Left lung (tissue), 10 donors: ENCODE data around the gene ZNF516. TPM values are rescaled to one million over a fixed set of nuclear protein-coding genes. Genes with fewer than 3 reads are reported as not detected.

Experiments used
- ATAC-seq: fragments of 200-7000 bp; cut with Tn5 transposase; one replicate; pipeline ENCODE4 v1.9.1; 2020; ENCODE audit warnings: moderate library complexity
- DNase-seq, 4 donors: peaks; one replicate each; pipeline ENCODE4 v3.0.0-alpha.2; 2013 to 2020
- H3K27ac ChIP-seq, 2 donors: fragments of 200-600 bp; sonication (generic) in 1 of 2; one replicate each; pipeline versions ENCODE4 v1.5.0 to v1.8.0; 2020 to 2021
- H3K27me3 ChIP-seq, 2 donors: fragments of 200-600 bp; sonication (generic) in 1 of 2; one replicate each; pipeline versions ENCODE4 v1.5.0 to v1.8.0; 2020 to 2021
- H3K36me3 ChIP-seq, 2 donors: fragments of 200-600 bp; sonication (generic) in 1 of 2; one replicate each; pipeline versions ENCODE4 v1.5.0 to v1.8.0; 2020 to 2021
- H3K4me1 ChIP-seq, 2 donors: fragments of 200-600 bp; one replicate each; pipeline ENCODE4 v1.8.0; 2021
- H3K4me3 ChIP-seq, 2 donors: fragments of 200-600 bp; sonication (generic) in 1 of 2; one replicate each; pipeline versions ENCODE4 v1.5.0 to v1.8.0; 2020 to 2021; ENCODE audit warnings: mild to moderate bottlenecking in 1 of 2
- H3K9me3 ChIP-seq, 2 donors: fragments of 200-600 bp; sonication (generic) in 1 of 2; one replicate each; pipeline versions ENCODE4 v1.5.0 to v1.8.0; 2020 to 2021
- CTCF ChIP-seq, 2 donors: fragments of 200-600 bp; sonication (generic) in 1 of 2; IDR thresholded peaks; one replicate each; pipeline versions ENCODE4 v1.5.0 to v1.8.0; 2021; ENCODE audit warnings: antibody characterized with exemption in 2 of 2
- intact Hi-C, 2 donors: fragments of 100-400 bp; cut with DNase I; formaldehyde crosslinking; loops; one replicate each; pipeline versions ENCODE4 v1.11.2 to v1.14.2; 2022
- polyA plus RNA-seq, 6 donors: library from polyadenylated mRNA; unstranded; fragments of 120-200 nt; gene quantifications; one replicate each; pipeline ENCODE4 v1.2.1, GENCODE V29; 2013; ENCODE audit not compliant: insufficient read length in 6 of 6
- total RNA-seq, 2 donors: library from RNA; stranded (reverse); fragmentation: NEBNext Ultra II Directional; extraction: Animal tissue kit (Norgen Biotek cat#: 25700); gene quantifications; one replicate each; pipeline ENCODE4 v1.2.1, GENCODE V29; 2021
- donor health status: DM: no; HTN: yes; CAD: no.
- donor health status: DM: no; HTN: no; CAD: no.

The ZNF516 gene
- total and polyA plus RNA-seq, 8 donors, result 33.9 to 51.2 (median 46.8) TPM

GRCh38 chr18:76458522-76459311 lies 36.3 kb downstream of the ZNF516 start:
- Histone ChIP-seq H3K27ac (no peak overlapping the region), H3K9me3 (no peaks in the 10 kb centered on the region), H3K4me3 (no peak overlapping the region), H3K27me3 (no peaks in the 10 kb centered on the region), H3K36me3 (peaks cover 0 to 18% of the 10 kb centered on the region in 2 donors), H3K4me1 (peaks cover 6 to 37% of the 10 kb centered on the region in 2 donors)
- intact Hi-C loops, result no loop called here
- DNase-seq (no peak), ATAC-seq (no peak)
- TF ChIP-seq CTCF (IDR thresholded peaks at IDR 0.05), result no peak

GRCh38 chr18:76457957-76458356 lies 37.1 kb downstream of the ZNF516 start:
- no peak overlapping the region for H3K4me3 ChIP-seq
- DNase-seq, result no peak
- H3K27me3 ChIP-seq, result no peaks in the 10 kb centered on the region
- H3K27ac ChIP-seq, result no peak overlapping the region
- no peaks in the 10 kb centered on the region for H3K9me3 ChIP-seq
- TF ChIP-seq CTCF (IDR thresholded peaks at IDR 0.05), result no peak
- intact Hi-C loops, result no loop called here
- peaks cover 11 to 41% of the 10 kb centered on the region in 2 donors for H3K4me1 ChIP-seq
- ATAC-seq, result no peak
- peaks cover 0 to 18% of the 10 kb centered on the region in 2 donors for H3K36me3 ChIP-seq

GRCh38 chr18:76457475-76457874 lies 37.6 kb downstream of the ZNF516 start:
- ATAC-seq (no peak), DNase-seq (peak in 1 of 4 donors; percentile 13)
- Histone ChIP-seq H3K36me3 (peaks cover 0 to 18% of the 10 kb centered on the region in 2 donors), H3K27ac (no peak overlapping the region), H3K9me3 (no peaks in the 10 kb centered on the region), H3K27me3 (no peaks in the 10 kb centered on the region), H3K4me3 (no peak overlapping the region), H3K4me1 (peaks cover 11 to 46% of the 10 kb centered on the region in 2 donors)
- no peak for TF ChIP-seq CTCF (IDR thresholded peaks at IDR 0.05)
- intact Hi-C loops, result no loop called here

- Histone ChIP-seq H3K36me3 (peaks cover 0 to 18% of the 10 kb centered on the region in 2 donors), H3K27ac (no peak overlapping the region), H3K4me1 (peaks cover 11 to 52% of the 10 kb centered on the region in 2 donors), H3K9me3 (no peaks in the 10 kb centered on the region), H3K4me3 (no peak overlapping the region), H3K27me3 (no peaks in the 10 kb centered on the region)
- ATAC-seq (no peak), DNase-seq (no peak)
- no peak for TF ChIP-seq CTCF (IDR thresholded peaks at IDR 0.05)
- intact Hi-C loops, result no loop called here
Measured at GRCh38 chr18:76456823-76457222, 38.2 kb downstream of the ZNF516 start.

- no peaks in the 10 kb centered on the region for H3K27me3 ChIP-seq
- H3K27ac ChIP-seq, result no peak overlapping the region
- H3K9me3 ChIP-seq, result no peaks in the 10 kb centered on the region
- peak in 1 of 4 donors; percentile 26 for DNase-seq
- intact Hi-C loops, result no loop called here
- ATAC-seq, result no peak
- peaks cover 15 to 56% of the 10 kb centered on the region in 2 donors for H3K4me1 ChIP-seq
- H3K4me3 ChIP-seq, result no peak overlapping the region
- H3K36me3 ChIP-seq, result peaks cover 0 to 12% of the 10 kb centered on the region in 2 donors
- no peak for TF ChIP-seq CTCF (IDR thresholded peaks at IDR 0.05)
Measured at GRCh38 chr18:76456018-76456750, 38.9 kb downstream of the ZNF516 start.
